ENCODE measurements around the gene HDAC7. TPM values are rescaled to one million over a fixed set of nuclear protein-coding genes. Genes with fewer than 3 reads are reported as not detected.

HDAC7 gene
- total and polyA plus RNA-seq, 2 of the 13 experiments (the other 11 are each of a cell fraction or from before 2014, with no cell fraction given) = 4.6 to 10.8 TPM

GRCh38 chr12:47782372-47782770 lies 37.3 kb downstream of the HDAC7 start (continued):
- TF ChIP-seq ZNF414 (CRISPR knock-in tag; IDR thresholded peaks at IDR 0.05) (no peak), ZNF670 (CRISPR knock-in tag; IDR thresholded peaks at IDR 0.05; ENCODE audit: borderline replicate concordance) (no peak)

GRCh38 chr12:47781479-47782371 lies 38.0 kb downstream of the HDAC7 start:
- 96% methylated on average over 8 of the region's 13 CpGs for WGBS (ENCODE audit: low lambda C conversion rate)
- Histone ChIP-seq H3K4me1 (ENCODE audit: insufficient read depth, low read length) (peaks cover 5% of the 10 kb centered on the region), H3K4me2 (ENCODE audit: low read depth, low read length) (no peak overlapping the region), H3K27me3 (ENCODE audit: control insufficient read depth in 1 of 2, insufficient read depth in 2 of 2, low read length in 2 of 2) (no peaks in the 10 kb centered on the region), H2AFZ (ENCODE audit: low read length) (no peak overlapping the region), H4K20me1 (ENCODE audit: insufficient read depth, low read length) (no peaks in the 10 kb centered on the region), H3K79me2 (ENCODE audit: insufficient read depth, low read length) (no peaks in the 10 kb centered on the region), H3K4me3 (replicated peaks in 1 of 3; ENCODE audit: insufficient read depth in 1 of 3, low read depth in 2 of 3, low read length in 3 of 3) (no peak overlapping the region), H3K9ac (ENCODE audit: insufficient read depth, low read depth, low read length) (no peak overlapping the region), H3K9me3 (ENCODE audit: low read length) (no peaks in the 10 kb centered on the region), H3K27ac (ENCODE audit: extremely low read length, insufficient read depth, low read length) (no peak overlapping the region), H3K36me3 (replicated peaks in 1 of 2; ENCODE audit: control insufficient read depth in 1 of 2, insufficient read depth in 2 of 2, low read length in 2 of 2) (peaks cover 5 to 7% of the 10 kb centered on the region in 2 experiments; a peak in 3 of 5 replicates)
- intact Hi-C loops (cut with micrococcal nuclease; ENCODE audit: unreplicated experiment) = no loop called here
- FAIRE-seq (no peak), DNase-seq (ENCODE audit: low spot score) (no peak), ATAC-seq (no peak)
- ChIA-PET POLR2A (interaction anchor here (2.1 kb wide), 1 partner anchor 76 kb away, joined by 5 read pairs; the partner anchor contains the start of gene RPAP3), CTCF (ENCODE audit: low intra/inter-chr PET ratio, low total read pairs) (no interaction called here)
- BruUV-seq (replicated peaks) = no TSS peak
- TF ChIP-seq SOX13 (IDR thresholded peaks at IDR 0.05) (no peak), SOX13 (CRISPR knock-in tag; conservative IDR thresholded peaks at IDR 0.05 in 1 of 2, IDR thresholded peaks at IDR 0.05 in 1 of 2) (no peak), ZNF3 (CRISPR knock-in tag; IDR thresholded peaks at IDR 0.05) (no peak), ZNF333 (CRISPR knock-in tag; IDR thresholded peaks at IDR 0.05; ENCODE audit: borderline replicate concordance) (no peak), SIN3A (IDR thresholded peaks at IDR 0.05; ENCODE audit: borderline replicate concordance, low read depth, low read length) (no peak)
- in situ Hi-C loops (cut with HindIII; ENCODE audit: extremely low pct_ligation_motif_present, low pct_unique_long_range_greater_than_20kb) = no loop called here

Data from HepG2 (cell line).